ENCODE results near the gene KRT78. TPM values are rescaled to one million over a fixed set of nuclear protein-coding genes. Genes with fewer than 3 reads are reported as not detected.

KRT78 gene
- total RNA-seq, 1 experiment from 2014 or later = not detected

- no peak for DNase-seq (ENCODE audit: low read depth)
Measured at GRCh38 chr12:52813885-52814709, 34.7 kb downstream of the KRT78 start, which contains the start of gene KRT4. KRT4 (minus strand) TSS chr12:52814116; CDS start chr12:52814058, 58 bp downstream.

DNA sequence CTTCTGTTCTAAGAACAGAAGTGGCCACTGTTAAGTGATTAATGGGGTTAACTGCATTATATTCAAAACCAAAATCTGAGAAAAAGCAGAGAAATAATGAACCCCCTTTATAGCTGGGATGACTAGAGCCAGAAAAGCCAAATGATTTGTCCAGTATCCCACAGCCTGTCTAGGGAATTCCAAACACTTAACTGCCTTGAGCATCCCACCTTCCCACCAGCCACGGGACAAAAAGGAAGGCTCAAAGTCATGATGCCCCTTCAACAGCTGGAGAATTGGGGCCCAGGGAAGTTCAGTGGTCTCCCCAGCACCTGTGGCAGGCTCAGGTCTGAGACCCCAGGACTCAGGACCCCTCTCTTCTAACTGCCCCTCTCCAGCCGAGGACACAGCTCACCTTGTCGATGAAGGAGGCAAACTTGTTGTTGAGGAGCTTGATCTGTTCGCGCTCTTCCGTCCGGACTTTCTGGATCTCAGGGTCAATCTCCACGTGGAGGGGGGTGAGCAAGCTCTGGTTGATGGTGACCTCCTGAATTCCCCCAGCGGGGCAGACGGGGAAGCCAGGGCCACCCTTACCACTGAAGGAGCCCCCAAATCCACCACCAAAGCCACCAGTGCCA is 35.5 kb downstream of the KRT78 start:
- no peak for DNase-seq (ENCODE audit: low read depth)

- no peak for DNase-seq (ENCODE audit: low read depth)
Measured at GRCh38 chr12:52812749-52813148, 36.0 kb downstream of the KRT78 start.

GRCh38 chr12:52812073-52812400 is 36.8 kb downstream of the KRT78 start:
- DNase-seq (ENCODE audit: low read depth) = no peak

DNA sequence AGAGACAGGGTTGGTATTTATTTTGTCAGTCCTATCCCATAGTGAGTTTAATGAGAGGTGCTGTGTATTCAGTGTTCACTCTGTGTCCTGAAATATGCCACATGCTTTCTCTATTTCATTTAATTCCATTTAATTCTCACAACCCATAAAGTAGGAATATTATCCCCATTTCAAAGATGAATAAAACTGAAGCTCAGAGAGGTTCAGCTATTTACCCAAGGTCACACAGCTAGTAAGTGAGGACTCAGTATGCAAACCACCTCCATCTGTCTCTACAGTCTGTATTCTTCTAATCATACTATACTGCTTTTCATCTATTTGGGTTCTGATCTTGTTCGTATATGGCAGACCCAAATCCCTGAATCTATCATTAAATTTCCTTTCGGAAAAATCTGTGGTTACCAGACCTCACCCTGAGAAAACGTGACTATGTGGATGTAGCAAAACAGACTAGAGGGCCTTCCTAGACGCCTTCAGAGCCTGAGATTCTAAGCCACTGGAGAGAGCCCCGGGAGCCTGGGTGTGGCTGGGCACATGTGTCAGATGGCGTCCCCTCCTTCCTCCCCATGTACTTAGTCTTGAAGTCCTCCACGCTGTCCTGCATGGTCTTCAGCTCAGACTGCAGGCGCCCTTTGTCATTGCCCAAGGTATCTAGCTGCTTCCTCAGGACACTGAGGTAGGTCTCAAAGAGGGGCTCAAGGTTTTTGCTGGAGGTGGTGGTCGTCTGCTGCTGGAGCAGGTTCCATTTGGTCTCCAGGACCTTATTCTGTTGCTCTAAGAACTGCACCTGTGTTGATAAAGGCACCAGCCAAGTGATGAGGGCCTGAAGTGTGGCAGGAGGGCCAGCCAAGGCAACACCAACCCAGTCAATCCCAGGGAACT is 37.4 kb downstream of the KRT78 start:
- DNase-seq (ENCODE audit: low read depth) = no peak

GRCh38 chr12:52810554-52810953 is 38.2 kb downstream of the KRT78 start:
- no peak for DNase-seq (ENCODE audit: low read depth)

- DNase-seq (ENCODE audit: low read depth) = no peak
Measured at GRCh38 chr12:52809166-52809565, 39.6 kb downstream of the KRT78 start.

GRCh38 chr12:52808573-52809160 is 40.1 kb downstream of the KRT78 start:
- no peak for DNase-seq (ENCODE audit: low read depth)

DNA sequence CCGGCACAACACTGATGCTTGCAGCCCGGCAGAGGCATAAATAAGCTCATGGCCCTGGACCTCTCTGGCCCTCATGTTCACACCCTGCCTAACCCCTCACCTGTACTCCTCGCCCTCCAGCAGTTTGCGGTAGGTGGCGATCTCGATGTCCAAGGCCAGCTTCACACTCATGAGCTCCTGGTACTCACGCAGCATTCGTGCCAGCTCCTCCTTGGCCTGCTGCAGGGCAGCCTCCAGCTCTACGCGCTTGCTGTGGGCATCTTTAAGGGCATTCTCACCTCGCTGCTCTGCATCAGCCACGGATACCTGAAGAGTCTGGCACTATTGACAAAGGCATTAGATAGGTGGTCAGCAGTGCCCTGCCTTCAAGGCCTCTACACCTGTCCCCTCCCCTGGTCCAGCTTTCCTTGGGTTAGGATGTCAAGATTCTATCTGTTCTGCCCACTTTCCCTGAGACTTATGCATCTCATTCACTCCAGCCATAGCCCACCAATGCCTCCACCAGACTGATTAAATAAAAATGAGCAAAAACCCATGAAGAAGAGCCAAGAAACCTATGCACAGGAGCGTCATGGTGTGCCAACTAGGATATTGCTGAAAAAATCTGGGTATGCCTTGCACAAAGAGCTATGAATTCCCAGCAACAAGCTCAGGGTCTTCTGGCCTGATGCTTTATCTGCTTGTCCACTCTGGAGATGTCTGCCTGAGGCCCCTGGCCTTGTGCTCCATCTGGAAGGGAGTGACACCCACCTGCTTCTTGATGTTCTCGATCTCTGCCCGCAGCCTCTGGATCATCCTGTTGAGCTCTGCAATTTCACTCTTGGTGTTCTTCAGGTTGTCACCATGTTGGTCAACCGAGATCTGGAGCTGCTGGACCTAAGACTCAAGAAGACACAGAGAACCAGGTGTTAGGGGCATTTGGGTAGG is 41.0 kb downstream of the KRT78 start:
- DNase-seq (ENCODE audit: low read depth) = no peak

- no peak for DNase-seq (ENCODE audit: low read depth)
Measured at GRCh38 chr12:52806821-52807543, 41.8 kb downstream of the KRT78 start.

DNA sequence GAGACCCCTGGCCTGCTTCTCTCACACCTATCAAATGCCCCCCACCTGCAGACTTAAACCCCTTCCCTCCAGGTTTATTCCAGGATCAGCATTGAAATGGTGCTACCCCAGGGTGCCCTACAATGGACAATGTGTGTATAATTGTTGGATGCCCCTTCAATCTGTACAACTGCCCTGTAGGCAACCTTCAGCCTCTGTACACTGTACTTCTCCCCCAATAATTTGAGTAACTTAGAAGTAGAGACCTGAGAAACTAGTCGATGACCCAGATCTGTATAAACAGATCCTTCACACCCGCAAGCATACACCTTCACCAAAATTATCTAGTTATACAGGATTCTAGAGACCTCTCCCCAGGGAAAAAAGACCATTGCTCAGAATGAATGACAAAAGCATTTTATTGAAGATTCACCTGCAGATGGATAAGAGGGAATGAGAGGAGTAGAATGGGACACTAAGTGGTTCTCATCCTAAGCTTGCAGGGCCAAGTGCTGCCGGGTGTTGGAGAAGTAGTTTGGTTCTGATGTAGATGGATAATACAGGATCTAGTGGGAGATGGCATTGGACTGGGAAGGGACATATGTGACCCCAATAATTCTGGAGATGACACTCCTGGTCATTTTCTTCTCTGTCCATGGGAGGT is 42.5 kb downstream of the KRT78 start:
- DNase-seq (ENCODE audit: low read depth) = no peak

DNA sequence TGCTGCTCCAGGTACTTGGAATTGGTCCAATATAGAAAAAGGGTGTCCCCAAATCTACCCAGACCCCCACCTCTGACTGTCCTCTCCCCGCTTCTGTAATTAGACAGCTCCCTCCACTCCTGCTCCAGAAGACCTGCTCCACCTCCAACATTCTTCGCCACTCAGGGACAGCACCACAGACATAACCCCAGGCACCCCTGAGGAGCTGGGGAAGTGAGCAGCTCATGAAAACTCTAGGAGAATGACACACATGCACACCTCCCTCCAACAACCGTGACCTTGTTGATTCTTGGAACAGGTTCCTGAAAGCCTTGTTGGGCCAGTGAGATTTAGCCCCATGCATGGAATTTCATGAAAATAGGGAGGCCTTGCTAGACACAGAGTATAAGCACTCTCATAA is 43.1 kb downstream of the KRT78 start:
- DNase-seq (ENCODE audit: low read depth) = no peak

DNA sequence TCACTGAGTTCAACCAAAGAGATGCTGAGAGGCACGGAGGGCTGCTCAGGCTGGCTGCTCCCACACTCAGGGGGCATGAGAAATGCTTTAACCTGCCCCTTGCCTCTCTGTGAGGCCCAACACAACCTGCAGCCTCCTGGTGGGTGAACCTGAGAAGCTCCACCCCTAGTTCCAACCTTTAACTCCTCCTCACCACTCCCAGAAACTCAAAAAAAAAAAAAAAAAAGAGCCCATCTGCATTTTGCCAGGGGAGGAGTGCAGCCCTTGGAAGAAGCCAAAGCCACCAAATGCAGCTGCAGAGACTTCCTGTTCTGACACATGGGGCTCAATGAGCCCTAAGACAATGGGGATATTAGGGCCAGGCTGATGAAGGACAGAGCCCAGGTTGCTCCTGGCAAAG is 43.8 kb downstream of the KRT78 start:
- no peak for DNase-seq (ENCODE audit: low read depth)

DNA sequence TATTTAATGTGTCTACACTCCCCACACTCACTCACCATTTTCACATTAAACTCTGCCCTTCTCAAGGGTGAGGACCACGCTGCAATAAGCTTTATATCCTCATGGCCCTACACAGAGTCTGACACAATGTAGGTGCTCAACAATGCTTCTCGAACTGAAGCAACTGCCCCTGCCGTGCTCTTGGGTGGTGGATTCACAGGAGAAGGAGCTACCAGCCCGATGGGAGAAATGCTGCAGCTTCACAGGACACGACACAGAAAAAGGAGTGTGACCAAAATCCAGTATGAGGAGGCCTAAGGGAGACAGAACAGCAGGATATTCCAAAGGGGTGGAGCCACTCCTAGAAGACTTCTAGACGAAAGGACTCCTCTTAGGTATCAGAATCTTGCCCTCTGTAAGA is 46.4 kb downstream of the KRT78 start:
- DNase-seq (ENCODE audit: low read depth) = no peak

DNA sequence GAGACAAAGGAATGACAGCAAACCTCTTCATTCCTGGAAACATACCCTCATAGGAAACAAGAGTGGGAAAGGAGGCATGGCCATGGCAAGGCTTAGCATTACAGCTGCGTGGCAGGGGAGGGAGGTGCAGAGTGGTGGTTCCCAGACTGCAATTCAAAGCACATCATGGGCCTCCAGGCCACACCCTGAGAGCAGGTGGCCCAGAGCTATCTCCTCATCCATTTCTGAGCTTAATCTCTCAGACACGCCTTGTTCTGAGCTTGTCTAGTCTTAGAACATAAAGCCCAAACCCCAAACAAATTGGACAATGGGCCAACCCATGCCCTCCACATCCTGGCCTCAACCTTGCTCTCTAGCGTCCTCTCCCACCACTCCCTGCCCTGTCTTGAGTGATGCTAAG is 47.0 kb downstream of the KRT78 start:
- no peak for DNase-seq (ENCODE audit: low read depth)

GRCh38 chr12:52800259-52800917 is 48.4 kb downstream of the KRT78 start:
- no peak for DNase-seq (ENCODE audit: low read depth)

GRCh38 chr12:52799505-52800211 is 49.1 kb downstream of the KRT78 start:
- no peak for DNase-seq (ENCODE audit: low read depth)

Measured in HT1080 (cell line).